ENCODE measurements around the gene TP53AIP1.

DNA sequence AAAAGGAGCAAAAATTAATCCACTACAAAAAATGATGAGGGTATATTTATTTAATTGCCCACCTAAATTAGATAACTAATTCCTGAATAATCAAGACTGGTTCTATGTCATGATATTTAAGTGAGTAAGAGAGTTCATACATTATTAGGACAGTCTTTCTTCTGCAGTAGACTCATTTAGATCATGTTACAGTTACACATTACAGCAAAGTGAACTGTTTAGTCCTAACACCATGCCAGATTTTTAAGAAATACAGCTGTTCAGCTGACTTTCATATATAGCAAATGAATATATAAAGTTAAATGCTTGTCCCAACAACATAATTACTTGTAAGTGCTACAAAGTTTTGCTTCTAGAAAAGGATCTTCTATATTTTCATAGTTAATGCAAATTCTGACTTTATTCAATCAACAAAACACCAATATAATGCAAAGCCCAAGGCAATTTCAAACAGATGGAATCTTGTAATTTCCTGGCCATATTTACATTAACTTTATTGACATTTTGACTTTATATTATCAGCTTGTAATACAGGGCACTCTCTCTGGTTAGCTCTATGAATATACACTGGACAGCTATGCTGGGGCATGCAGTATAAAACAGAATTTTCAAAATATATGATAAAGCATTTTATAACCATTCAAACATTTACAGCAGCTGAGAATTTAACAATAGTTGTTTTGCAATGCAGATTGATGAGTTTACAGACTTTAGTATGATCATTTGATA is 45.7 kb upstream of the TP53AIP1 start:
- TF ChIP-seq POLR2AphosphoS5 (IDR thresholded peaks at IDR 0.05) (no peak), CTCF (IDR thresholded peaks at IDR 0.05) (no peak)

All from sigmoid colon (tissue), 4 donors.